DMS79 treated with DMSO at 0.1 percent for 48 hours (cell line): ENCODE results near the gene ATP9B.

Source experiments
- DNase-seq: peaks from one replicate; lab custom pipeline; 2025; lab: John Stamatoyannopoulos, UW

Gene ATP9B

DNA sequence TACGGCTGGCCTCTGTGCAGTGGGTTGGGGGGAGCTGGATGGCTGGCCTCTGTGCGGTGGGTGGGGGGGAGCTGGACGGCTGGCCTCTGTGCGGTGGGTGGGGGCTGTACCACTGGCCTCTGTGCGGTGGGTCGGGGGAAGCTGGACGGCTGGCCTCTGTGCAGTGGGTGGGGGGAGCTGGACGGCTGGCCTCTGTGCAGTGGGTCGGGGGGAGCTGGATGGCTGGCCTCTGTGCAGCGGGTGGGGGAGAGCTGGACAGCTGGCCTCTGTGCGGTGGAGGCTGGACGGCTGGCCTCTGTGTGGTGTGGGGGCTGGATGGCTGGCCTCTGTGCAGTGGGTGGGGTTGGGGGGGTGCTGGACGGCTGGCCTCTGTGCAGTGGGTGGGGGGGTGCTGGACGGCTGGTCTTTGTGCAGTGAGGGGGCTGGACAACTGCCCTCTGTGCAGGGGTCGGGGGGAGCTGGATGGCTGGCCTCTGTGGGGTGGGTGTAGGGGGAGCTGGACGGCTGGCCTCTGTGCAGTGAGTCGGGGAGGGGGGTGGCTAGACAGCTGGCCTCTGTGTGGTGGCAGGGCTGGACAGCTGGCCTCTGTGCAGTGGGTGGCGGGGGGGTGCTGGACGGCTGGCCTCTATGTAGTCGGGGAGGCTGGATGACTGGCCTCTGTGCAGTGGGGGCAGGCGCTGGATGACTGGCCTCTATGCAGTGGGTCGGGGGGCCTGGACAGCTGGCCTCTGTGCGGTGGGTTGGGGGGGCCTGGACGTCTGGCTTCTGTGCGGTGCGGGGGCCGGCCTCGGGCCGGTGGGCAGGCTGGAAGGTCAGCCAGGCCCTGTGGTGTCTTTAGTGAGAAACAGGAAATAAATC, 358.4 kb downstream of the ATP9B start:
- no peak for DNase-seq
